Duodenal mucosa (tissue), 2 donors: ENCODE measurements around the gene CD1D.
"Not testable (repeated sequence)": the region's sequence is repeated elsewhere in the genome, so short reads cannot be mapped to it uniquely, and the experiment has no call there.

ENCODE experiments used
- H3K27ac ChIP-seq: one replicate; pipeline ENCODE4 v1.7.0; 2013; ENCODE audit warnings: low read depth, low read length
- H3K27me3 ChIP-seq, 2 donors: one replicate each; pipeline ENCODE4 v1.7.0; 2013; ENCODE audit warnings: low read length in 2 of 2, control low read depth in 1 of 2; ENCODE audit not compliant: insufficient read depth in 2 of 2, control insufficient read depth in 1 of 2
- H3K36me3 ChIP-seq, 2 donors: one replicate each; pipeline ENCODE4 v1.7.0; 2013; ENCODE audit warnings: low read length in 2 of 2, control low read depth in 1 of 2; ENCODE audit not compliant: insufficient read depth in 2 of 2, control insufficient read depth in 1 of 2
- H3K4me1 ChIP-seq, 2 donors: one replicate each; pipeline ENCODE4 v1.7.0; 2013; ENCODE audit warnings: low read length in 2 of 2, control low read depth in 1 of 2; ENCODE audit not compliant: insufficient read depth in 2 of 2, control insufficient read depth in 1 of 2
- H3K4me3 ChIP-seq, 2 donors: one replicate each; pipeline ENCODE4 v1.7.0; 2013; ENCODE audit warnings: low read length in 2 of 2, low read depth in 1 of 2
- H3K9ac ChIP-seq, 2 donors: one replicate each; pipeline ENCODE4 v1.7.0; 2013; ENCODE audit warnings: low read length in 2 of 2, low read depth in 1 of 2
- H3K9me3 ChIP-seq, 2 donors: one replicate each; pipeline ENCODE4 v1.7.0; 2013; ENCODE audit warnings: low read length in 2 of 2, control low read depth in 1 of 2; ENCODE audit not compliant: control insufficient read depth in 1 of 2

CD1D gene

DNA sequence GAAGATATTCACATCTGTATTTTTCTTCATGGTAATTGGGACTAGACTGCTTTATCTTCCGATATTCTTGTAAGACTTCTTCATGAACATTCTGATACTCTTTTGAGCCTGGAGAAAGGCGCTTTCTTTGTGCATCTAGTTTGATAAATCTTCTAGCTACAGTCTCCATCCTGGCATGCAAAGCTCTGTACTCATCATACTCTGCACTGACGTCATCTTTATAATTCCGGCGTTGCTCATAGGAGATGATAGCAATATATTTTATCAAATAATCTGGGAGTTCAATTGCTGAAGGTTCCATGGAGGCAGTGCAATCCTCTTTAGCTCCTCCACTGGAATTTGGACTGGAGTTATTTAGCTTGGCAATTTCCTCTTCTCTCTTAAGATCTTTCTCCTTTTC lies 4.8 kb upstream of the CD1D start:
- peaks cover 18 to 23% of the 10 kb centered on the region in 2 donors for H3K4me1 ChIP-seq
- H3K36me3 ChIP-seq, H3K9me3 ChIP-seq, H3K27me3 ChIP-seq, H3K9ac ChIP-seq, H3K27ac ChIP-seq, H3K4me3 ChIP-seq: not testable (repeated sequence)

DNA sequence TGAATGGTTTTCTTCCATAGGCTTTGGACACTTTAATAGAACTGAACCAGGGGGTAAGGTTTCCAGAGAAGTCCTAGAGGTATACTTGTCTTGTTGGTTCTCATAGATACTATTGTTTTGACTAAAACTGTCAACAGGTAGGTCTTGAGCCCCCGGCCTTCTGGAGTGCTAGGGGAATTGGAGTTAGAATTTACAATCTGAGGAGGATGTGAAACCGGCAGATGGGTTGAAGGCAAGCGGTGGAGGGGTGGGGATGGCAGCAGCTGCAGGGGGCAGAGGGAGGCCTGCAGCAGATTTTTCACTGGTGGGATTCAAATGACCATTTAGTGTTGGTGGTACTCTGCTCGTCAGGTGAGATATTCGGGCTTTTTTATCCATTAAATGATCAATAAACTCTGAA lies 4.3 kb upstream of the CD1D start:
- no peak overlapping the region for H3K4me3 ChIP-seq
- no peaks in the 10 kb centered on the region for H3K36me3 ChIP-seq
- no peaks in the 10 kb centered on the region for H3K27me3 ChIP-seq
- H3K9ac ChIP-seq: no peak overlapping the region
- H3K27ac ChIP-seq: no peak overlapping the region
- H3K4me1 ChIP-seq: peaks cover 18 to 27% of the 10 kb centered on the region in 2 donors
- H3K9me3 ChIP-seq: no peaks in the 10 kb centered on the region

DNA sequence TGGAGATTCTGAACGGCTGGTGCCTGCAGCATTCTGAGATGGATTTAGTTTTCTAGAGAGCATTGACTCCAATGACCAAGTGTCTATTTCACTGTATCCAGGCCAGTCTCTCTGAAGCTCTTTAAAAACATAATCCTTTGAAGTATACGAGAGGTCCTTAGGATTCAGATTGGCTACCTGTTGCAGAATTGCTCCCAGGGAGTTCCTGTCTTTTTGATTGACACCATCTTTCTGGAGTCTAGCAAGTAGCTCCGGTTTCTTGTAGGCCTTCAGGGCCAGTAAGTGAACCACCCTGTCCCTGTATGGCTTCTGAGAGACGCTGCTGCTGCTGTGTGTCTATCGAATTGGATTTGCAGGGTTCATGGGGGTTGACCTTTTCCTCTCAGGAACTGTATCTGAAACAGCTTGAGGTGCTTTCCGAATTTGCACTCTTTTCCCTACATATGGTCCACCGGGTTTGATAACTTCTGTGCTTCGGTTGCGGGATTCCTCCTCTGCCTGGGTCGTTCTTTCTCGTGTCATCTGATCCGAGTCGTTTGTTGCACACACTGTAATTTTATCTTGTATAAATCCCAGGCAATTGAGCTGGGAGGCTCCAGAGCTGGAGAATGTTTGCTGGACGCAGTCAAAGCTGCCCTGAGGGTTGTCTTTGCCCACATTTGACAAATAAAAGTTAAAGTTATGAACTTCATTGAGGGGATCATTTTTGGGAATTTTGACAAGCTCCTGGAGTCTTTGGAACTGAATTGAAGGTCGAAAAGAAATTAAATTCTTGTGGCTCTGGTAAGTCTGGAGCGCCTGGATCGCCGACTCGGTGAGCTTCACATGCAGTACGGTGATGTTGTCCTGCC lies 3.6 kb upstream of the CD1D start:
- H3K4me3 ChIP-seq: peak overlapping the region; percentile 61 to 62
- not testable (repeated sequence) for H3K9ac ChIP-seq, H3K27ac ChIP-seq

DNA sequence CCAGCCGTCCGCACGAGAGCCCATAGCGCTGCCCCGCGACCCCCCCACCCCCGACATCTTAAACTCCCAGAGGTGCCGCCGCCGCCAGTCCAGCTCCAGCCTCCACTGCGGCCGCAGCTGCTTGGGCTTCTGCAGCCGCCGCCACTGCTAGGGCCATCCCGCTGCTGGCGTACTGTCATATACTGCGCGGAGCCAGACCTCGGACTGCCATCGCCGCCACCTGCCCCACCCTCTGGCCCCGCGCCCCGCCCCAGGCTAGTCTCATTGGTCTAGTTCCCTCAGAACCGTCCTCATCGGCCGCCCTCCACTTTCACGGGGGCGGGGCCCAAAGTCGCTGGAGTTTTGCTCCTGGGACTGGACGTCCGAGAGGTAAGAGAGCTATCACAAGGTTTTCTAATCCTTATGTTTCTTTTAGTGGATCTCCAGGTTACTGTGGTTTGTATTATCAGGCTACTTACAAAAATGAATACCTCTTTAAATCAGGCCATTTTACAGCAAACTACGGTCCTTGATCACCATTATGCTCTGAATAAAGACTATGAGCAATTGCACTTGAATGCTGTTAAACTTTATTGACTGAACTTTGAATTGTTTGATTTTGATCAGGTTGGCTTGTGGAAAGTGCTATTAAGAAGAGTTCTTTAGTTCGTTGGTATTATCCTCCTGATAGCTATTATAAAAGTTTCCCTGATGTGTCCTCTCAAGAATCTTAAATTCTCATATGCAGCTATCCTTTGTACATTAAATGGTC lies 2.8 kb upstream of the CD1D start:
- Histone ChIP-seq H3K9me3 (no peaks in the 10 kb centered on the region), H3K4me3 (peak overlapping the region; percentile 61 to 62), H3K4me1 (peaks cover 18 to 32% of the 10 kb centered on the region in 2 donors), H3K36me3 (no peaks in the 10 kb centered on the region), H3K27me3 (no peaks in the 10 kb centered on the region), H3K27ac (peak overlapping the region; percentile 28), H3K9ac (peak overlapping the region in 1 of 2 donors; percentile 28)

More for the DNA sequence above, 3.6 kb upstream of the CD1D start:
- H3K27me3 ChIP-seq, H3K9me3 ChIP-seq, H3K36me3 ChIP-seq: not testable (repeated sequence)
- H3K4me1 ChIP-seq: peaks cover 18 to 32% of the 10 kb centered on the region in 2 donors

DNA sequence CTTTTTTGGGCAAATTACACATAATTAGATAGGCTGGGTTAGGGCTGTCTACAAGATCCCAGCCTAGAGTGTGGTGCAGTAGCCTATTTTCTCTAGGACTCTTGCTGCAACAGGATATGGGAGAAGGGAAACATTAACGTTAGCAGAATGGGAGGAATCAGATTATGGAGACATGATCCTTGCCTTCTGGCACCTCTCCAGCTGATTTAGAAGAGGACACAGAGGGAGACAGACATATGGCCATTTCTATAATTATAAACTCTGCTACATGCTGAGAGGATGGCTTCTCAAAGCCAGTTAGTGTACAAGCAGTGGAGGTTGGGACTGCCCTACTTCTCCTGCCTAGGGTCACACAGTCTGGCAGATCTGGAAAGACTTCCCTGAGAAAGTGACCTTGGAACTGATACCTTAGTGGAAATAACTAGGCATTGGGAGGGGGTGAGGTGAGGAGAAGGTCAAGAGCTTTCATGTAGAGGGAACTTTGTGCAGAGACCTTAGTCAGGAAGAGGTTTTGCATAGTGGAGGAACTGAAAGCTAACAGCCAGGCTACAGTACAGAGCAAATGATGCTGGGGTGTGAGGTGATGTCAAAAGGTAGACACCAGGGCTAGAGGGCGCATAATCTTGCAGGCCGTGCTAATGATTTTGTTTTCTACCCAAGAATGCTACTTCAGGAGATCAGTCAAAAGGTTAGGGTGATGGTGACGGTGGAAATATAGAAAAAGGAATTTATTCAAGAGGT lies 1.2 kb upstream of the CD1D start:
- Histone ChIP-seq H3K36me3 (peaks cover 6 to 10% of the 10 kb centered on the region in 2 donors), H3K27ac (no peak overlapping the region), H3K4me3 (peak overlapping the region; percentile 1 to 83), H3K9ac (no peak overlapping the region), H3K4me1 (peaks cover 18 to 32% of the 10 kb centered on the region in 2 donors), H3K9me3 (no peaks in the 10 kb centered on the region), H3K27me3 (no peaks in the 10 kb centered on the region)

DNA sequence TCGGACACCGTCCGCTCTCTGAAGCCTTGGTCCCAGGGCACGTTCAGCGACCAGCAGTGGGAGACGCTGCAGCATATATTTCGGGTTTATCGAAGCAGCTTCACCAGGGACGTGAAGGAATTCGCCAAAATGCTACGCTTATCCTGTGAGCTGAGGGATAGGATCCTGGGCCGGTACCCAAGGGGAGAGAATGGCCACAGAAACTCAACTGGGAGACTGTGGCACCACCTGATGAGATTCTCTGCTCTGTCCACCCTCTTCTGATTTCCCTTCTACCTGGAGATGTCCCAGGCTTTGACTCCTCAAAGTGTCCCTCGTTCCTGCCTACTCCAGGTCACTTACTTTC lies 855 bp downstream of the CD1D start:
- Histone ChIP-seq H3K9me3 (no peaks in the 10 kb centered on the region), H3K27me3 (no peaks in the 10 kb centered on the region), H3K9ac (peak overlapping the region in 1 of 2 donors; percentile 79), H3K27ac (no peak overlapping the region), H3K4me3 (peak overlapping the region; percentile 83 to 86), H3K36me3 (peaks cover 6 to 10% of the 10 kb centered on the region in 2 donors), H3K4me1 (peaks cover 18 to 35% of the 10 kb centered on the region in 2 donors)

DNA sequence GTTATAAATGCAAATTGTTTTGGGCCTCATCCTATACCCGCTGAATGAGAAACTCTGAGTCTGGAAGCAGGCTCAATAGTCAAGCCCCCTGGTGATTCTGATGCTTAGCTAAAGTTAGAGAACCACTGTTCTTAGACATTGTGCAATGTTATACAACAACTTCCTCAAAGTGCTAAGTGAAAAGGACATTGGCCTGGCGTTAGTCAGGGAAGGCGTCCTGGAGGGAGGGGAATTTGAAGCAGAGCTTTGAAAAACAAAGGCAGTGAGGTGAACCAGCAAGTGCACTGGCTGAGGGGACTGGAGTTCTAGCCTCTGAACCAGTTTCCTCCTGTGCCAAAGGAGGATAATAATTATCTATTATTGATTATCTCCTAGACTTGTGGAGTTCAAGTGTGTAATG lies 5.1 kb downstream of the CD1D start:
- Histone ChIP-seq H3K9me3 (no peaks in the 10 kb centered on the region), H3K27ac (no peak overlapping the region), H3K9ac (no peak overlapping the region), H3K36me3 (peaks cover 6 to 10% of the 10 kb centered on the region in 2 donors), H3K27me3 (no peaks in the 10 kb centered on the region), H3K4me1 (peaks cover 0 to 12% of the 10 kb centered on the region in 2 donors), H3K4me3 (no peak overlapping the region)

DNA sequence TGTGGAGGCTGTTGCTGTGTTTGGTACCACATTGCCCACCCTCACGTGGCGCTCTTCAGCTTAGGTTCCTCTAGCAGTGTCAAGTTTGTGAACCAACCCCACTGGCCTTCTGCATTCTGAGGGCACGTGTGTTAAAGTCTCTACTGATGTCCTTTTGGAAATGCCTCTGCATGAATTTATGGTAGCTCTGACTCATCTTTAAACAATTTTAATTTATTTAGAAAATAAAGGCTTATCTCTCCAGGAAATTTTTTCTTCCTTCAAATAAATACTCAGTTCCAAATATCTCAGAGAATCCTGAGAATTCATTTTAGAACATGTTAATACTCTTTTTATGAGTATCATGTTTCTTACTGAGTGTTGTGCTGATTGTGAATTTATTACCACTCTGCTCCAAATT lies 5.5 kb downstream of the CD1D start:
- Histone ChIP-seq H3K36me3 (peaks cover 6 to 10% of the 10 kb centered on the region in 2 donors), H3K27ac (no peak overlapping the region), H3K27me3 (no peaks in the 10 kb centered on the region), H3K4me3 (no peak overlapping the region), H3K4me1 (peaks cover 0 to 10% of the 10 kb centered on the region in 2 donors), H3K9ac (no peak overlapping the region), H3K9me3 (no peaks in the 10 kb centered on the region)

DNA sequence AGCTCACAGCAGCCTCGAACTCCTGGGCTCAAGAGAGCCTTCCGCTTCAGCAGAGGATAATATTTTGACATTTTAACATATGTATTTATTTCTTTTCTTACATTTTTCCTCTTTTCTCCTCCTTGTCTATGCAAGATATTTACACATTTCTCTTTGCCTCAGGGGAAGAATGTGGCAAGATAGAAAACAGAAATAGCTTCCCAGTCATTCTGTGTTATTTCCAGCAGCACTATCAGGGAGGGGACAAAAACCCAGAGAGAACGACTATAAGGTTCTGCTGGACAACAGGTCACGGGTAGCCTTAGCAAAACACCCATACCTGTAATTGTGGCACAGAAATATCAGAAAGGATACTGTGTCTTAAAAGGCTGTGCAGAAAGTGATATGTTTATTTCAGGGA lies 7.9 kb downstream of the CD1D start:
- H3K9ac ChIP-seq: no peak overlapping the region
- H3K36me3 ChIP-seq: peaks cover 6 to 8% of the 10 kb centered on the region in 2 donors
- peaks cover 0 to 3% of the 10 kb centered on the region in 2 donors for H3K4me1 ChIP-seq
- H3K9me3 ChIP-seq: no peaks in the 10 kb centered on the region
- H3K4me3 ChIP-seq: no peak overlapping the region
- H3K27me3 ChIP-seq: peaks cover 0 to 2% of the 10 kb centered on the region in 2 donors
- H3K27ac ChIP-seq: no peak overlapping the region

DNA sequence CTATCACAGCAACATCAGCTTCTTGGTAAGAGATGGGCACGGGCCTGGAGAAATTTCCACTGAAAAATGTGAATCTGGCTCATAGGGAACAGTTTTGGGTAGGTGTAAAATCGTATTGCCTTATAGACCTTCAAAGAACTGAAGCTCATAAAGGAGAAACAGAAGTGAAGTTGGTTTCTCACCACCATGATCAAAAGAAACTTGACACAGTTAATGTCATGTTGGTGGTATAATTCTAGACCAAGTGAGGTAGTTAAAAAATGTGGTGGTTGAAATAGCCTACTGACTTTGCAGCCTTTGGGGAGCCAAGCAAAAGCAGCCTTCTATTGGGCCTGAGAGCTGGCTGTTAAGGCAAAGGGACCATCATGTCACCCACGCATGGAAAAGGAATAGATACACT lies 8.9 kb downstream of the CD1D start:
- peaks cover 0 to 2% of the 10 kb centered on the region in 2 donors for H3K27me3 ChIP-seq
- no peak overlapping the region for H3K9ac ChIP-seq
- H3K27ac ChIP-seq: no peak overlapping the region
- no peak overlapping the region for H3K4me3 ChIP-seq
- H3K9me3 ChIP-seq: no peaks in the 10 kb centered on the region
- H3K36me3 ChIP-seq: no peaks in the 10 kb centered on the region
- H3K4me1 ChIP-seq: peaks cover 0 to 3% of the 10 kb centered on the region in 2 donors
